Measurements from ENCODE around the gene PRPH2. TPM values are rescaled to one million over a fixed set of nuclear protein-coding genes. Genes with fewer than 3 reads are reported as not detected.

Gene PRPH2
- total RNA-seq, 1 experiment from 2014 or later = 1.0 TPM

DNA sequence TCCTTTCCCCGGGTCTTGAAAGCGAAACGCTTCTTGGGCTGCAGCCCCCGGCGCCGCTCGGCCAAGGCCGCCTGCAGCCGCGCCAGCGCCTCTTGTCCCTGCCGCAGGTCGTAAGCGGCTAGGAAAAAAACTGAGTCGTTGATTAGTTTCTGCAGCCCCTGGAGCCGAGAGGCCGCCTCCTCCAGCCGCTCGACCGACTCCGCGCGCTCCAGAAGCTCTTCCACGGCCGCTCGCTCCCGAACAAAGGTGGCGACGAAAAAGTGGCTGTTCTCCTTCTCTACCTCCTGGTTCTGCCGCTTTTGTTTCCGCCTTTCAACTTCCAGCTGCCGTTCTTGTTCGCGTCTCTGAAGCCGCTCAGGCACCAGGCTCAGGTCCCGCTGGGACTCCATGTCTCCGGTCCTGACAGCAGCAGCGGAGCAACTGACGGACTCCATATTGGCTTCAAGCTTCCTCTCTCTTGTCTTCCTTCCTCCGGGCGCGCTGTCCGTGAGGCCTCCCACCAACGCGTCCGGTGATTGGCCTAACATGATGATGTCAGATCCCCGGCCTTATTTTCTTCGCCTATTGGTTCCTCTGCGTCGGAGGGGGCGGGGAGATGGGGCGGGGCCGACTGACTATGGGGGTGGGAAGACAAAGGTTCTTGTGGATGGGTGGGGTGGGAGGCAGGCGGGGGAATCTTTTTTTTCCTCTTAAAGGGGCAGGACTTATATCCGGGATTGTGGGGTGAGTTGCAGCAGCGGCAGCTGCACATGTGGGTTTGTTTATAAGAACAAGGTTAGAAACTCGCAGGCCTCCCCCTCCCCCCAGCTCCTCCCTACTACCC, 23.5 kb upstream of the PRPH2 start, which contains the start of gene TBCC (continued):
- 0 out of 2 replicates have a peak, but pooled peaks have one; percentile 45 for TF ChIP-seq FOXP1 (CRISPR knock-in tag; IDR thresholded peaks at IDR 0.05; ENCODE audit: borderline replicate concordance)
- 0 out of 2 replicates have a peak, but pooled peaks have one; percentile 31 for TF ChIP-seq HMGXB4 (CRISPR knock-in tag; IDR thresholded peaks at IDR 0.05)
- no peak for TF ChIP-seq FOXJ3 (CRISPR knock-in tag; IDR thresholded peaks at IDR 0.05; ENCODE audit: borderline replicate concordance)
- no peak for TF ChIP-seq ERG (CRISPR knock-in tag; IDR thresholded peaks at IDR 0.05)
- TF ChIP-seq, protein P1, sequence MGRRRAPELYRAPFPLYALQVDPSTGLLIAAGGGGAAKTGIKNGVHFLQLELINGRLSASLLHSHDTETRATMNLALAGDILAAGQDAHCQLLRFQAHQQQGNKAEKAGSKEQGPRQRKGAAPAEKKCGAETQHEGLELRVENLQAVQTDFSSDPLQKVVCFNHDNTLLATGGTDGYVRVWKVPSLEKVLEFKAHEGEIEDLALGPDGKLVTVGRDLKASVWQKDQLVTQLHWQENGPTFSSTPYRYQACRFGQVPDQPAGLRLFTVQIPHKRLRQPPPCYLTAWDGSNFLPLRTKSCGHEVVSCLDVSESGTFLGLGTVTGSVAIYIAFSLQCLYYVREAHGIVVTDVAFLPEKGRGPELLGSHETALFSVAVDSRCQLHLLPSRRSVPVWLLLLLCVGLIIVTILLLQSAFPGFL (CRISPR knock-in tag; IDR thresholded peaks at IDR 0.05; ENCODE audit: borderline replicate concordance) = 0 out of 2 replicates have a peak, but pooled peaks have one; percentile 30
- 0 out of 2 replicates have a peak, but pooled peaks have one; percentile 31 for TF ChIP-seq MYBL2 (CRISPR knock-in tag; IDR thresholded peaks at IDR 0.05)
- TF ChIP-seq, protein P2, sequence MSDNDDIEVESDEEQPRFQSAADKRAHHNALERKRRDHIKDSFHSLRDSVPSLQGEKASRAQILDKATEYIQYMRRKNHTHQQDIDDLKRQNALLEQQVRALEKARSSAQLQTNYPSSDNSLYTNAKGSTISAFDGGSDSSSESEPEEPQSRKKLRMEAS (CRISPR knock-in tag; IDR thresholded peaks at IDR 0.05) = peak; percentile 15; the same call in 1 of the 2 replicates
- TF ChIP-seq OVOL2 (CRISPR knock-in tag; IDR thresholded peaks at IDR 0.05; ENCODE audit: borderline replicate concordance) = no peak
- TF ChIP-seq, protein P3, sequence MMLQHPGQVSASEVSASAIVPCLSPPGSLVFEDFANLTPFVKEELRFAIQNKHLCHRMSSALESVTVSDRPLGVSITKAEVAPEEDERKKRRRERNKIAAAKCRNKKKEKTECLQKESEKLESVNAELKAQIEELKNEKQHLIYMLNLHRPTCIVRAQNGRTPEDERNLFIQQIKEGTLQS (CRISPR knock-in tag; conservative IDR thresholded peaks at IDR 0.05) = no peak
- peak; percentile 70; the same call in 1 of the 2 replicates for TF ChIP-seq CREM (CRISPR knock-in tag; IDR thresholded peaks at IDR 0.05)
- TF ChIP-seq NR3C1 (CRISPR knock-in tag; conservative IDR thresholded peaks at IDR 0.05; ENCODE audit: low read depth) = no peak
- 0 out of 2 replicates have a peak, but pooled peaks have one; percentile 34 for TF ChIP-seq USF1 (CRISPR knock-in tag; IDR thresholded peaks at IDR 0.05)
- TF ChIP-seq SMAD4 (CRISPR knock-in tag; IDR thresholded peaks at IDR 0.05) = no peak
- peak; percentile 81; the same call in 1 of the 2 replicates for TF ChIP-seq TEAD1 (CRISPR knock-in tag; IDR thresholded peaks at IDR 0.05)
- TF ChIP-seq, protein P4, sequence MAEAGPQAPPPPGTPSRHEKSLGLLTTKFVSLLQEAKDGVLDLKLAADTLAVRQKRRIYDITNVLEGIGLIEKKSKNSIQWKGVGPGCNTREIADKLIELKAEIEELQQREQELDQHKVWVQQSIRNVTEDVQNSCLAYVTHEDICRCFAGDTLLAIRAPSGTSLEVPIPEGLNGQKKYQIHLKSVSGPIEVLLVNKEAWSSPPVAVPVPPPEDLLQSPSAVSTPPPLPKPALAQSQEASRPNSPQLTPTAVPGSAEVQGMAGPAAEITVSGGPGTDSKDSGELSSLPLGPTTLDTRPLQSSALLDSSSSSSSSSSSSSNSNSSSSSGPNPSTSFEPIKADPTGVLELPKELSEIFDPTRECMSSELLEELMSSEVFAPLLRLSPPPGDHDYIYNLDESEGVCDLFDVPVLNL (CRISPR knock-in tag; IDR thresholded peaks at IDR 0.05; ENCODE audit: borderline replicate concordance, low read depth) = peak; percentile 29; the same call in 1 of the 2 replicates
- no peak for TF ChIP-seq TEAD4 (CRISPR knock-in tag; IDR thresholded peaks at IDR 0.05)
- no peak for TF ChIP-seq ZNF232 (CRISPR knock-in tag; IDR thresholded peaks at IDR 0.05)
- no peak for TF ChIP-seq ZSCAN18 (CRISPR knock-in tag; IDR thresholded peaks at IDR 0.05)
- 0 out of 2 replicates have a peak, but pooled peaks have one; percentile 18 for TF ChIP-seq SP1 (CRISPR knock-in tag; conservative IDR thresholded peaks at IDR 0.05)
- TF ChIP-seq USF2 (CRISPR knock-in tag; IDR thresholded peaks at IDR 0.05) = no peak
